MM.1S (cell line): ENCODE data around the gene ZNF609.

Experiments
- DNase-seq: peaks from one replicate; pipeline ENCODE4 v3.0.0-alpha.2; 2015
- H2AFZ ChIP-seq: fragments of 300-600 bp; sonication (generic); 2 replicates; pipeline ENCODE4 v1.6.0; 2016; ENCODE audit warnings: antibody characterized with exemption, low read length
- H3F3A ChIP-seq: fragments of 300-600 bp; sonication (generic); 2 replicates; pipeline ENCODE4 v1.6.1; 2016; ENCODE audit warnings: mild to moderate bottlenecking, antibody characterized with exemption, low read length, moderate library complexity, mixed read lengths; ENCODE audit not compliant: insufficient read depth
- H3K27ac ChIP-seq: fragments of 300-600 bp; sonication (generic); 2 replicates; pipeline ENCODE4 v1.5.1; 2016; ENCODE audit warnings: mild to moderate bottlenecking, low read length
- H3K27me3 ChIP-seq: fragments of 300-600 bp; sonication (generic); replicated peaks from 2 replicates; pipeline ENCODE4 v1.6.0; 2016; ENCODE audit warnings: low read length; ENCODE audit not compliant: insufficient read depth
- H3K36me3 ChIP-seq: fragments of 300-600 bp; sonication (generic); replicated peaks from 2 replicates; pipeline ENCODE4 v1.6.1; 2016; ENCODE audit warnings: mild to moderate bottlenecking, low read length, mixed read lengths; ENCODE audit not compliant: insufficient read depth
- H3K4me1 ChIP-seq: fragments of 300-600 bp; sonication (generic); 2 replicates; pipeline ENCODE4 v1.6.1; 2016; ENCODE audit warnings: low read length, mixed read lengths
- H3K4me2 ChIP-seq: fragments of 300-600 bp; sonication (generic); 2 replicates; pipeline ENCODE4 v1.6.0; 2016; ENCODE audit warnings: low read depth, low read length
- H3K4me3 ChIP-seq: fragments of 300-600 bp; sonication (generic); 2 replicates; pipeline ENCODE4 v1.5.1; 2016; ENCODE audit warnings: low read length, mixed read lengths
- H3K79me2 ChIP-seq: fragments of 300-600 bp; sonication (generic); 2 replicates; pipeline ENCODE4 v1.6.1; 2016; ENCODE audit warnings: mixed run types, low read length, mixed read lengths
- H3K9ac ChIP-seq: fragments of 300-600 bp; sonication (generic); 2 replicates; pipeline ENCODE4 v1.6.1; 2016; ENCODE audit warnings: low read length, mixed read lengths
- H3K9me2 ChIP-seq: fragments of 300-600 bp; sonication (generic); replicated peaks from 2 replicates; pipeline ENCODE4 v1.6.1; 2016; ENCODE audit warnings: mild to moderate bottlenecking, low read length, mixed read lengths; ENCODE audit not compliant: insufficient read depth
- H3K9me3 ChIP-seq: fragments of 300-600 bp; sonication (generic); replicated peaks from 2 replicates; pipeline ENCODE4 v1.6.1; 2016; ENCODE audit warnings: mild to moderate bottlenecking, low read length, mixed read lengths; ENCODE audit not compliant: insufficient read depth
- H4K20me1 ChIP-seq: fragments of 300-600 bp; sonication (generic); 2 replicates; pipeline ENCODE4 v1.6.1; 2016; ENCODE audit warnings: mild to moderate bottlenecking, low read length, moderate library complexity, mixed read lengths; ENCODE audit not compliant: insufficient read depth
- CTCF ChIP-seq: fragments of 300-600 bp; sonication (generic); IDR thresholded peaks from 2 replicates; pipeline ENCODE4 v1.5.1; 2016; ENCODE audit warnings: antibody characterized with exemption, low read length, mixed read lengths
- EZH2 ChIP-seq: fragments of 300-600 bp; sonication (generic); optimal IDR thresholded peaks from 2 replicates; pipeline ENCODE3; 2017; ENCODE audit warnings: low read depth, mild to moderate bottlenecking, antibody characterized with exemption, low read length, mixed read lengths
- EZH2phosphoT487 ChIP-seq: fragments of 300-600 bp; sonication (generic); IDR thresholded peaks from 2 replicates; pipeline ENCODE4 v1.6.1; 2018; ENCODE audit warnings: antibody characterized with exemption, low read length

Gene ZNF609

GRCh38 chr15:64558460-64559179 is 98.2 kb downstream of the ZNF609 start:
- Histone ChIP-seq H3K9ac (no peak overlapping the region), H3K27me3 (no peaks in the 10 kb centered on the region), H3F3A (no peaks in the 10 kb centered on the region), H3K4me1 (no peaks in the 10 kb centered on the region; the same call in 1 of the 2 replicates), H3K4me3 (no peak overlapping the region), H4K20me1 (no peaks in the 10 kb centered on the region), H2AFZ (no peak overlapping the region), H3K4me2 (no peak overlapping the region), H3K79me2 (peaks cover 22% of the 10 kb centered on the region), H3K27ac (no peak overlapping the region), H3K9me2 (no peaks in the 10 kb centered on the region), H3K36me3 (no peaks in the 10 kb centered on the region), H3K9me3 (no peaks in the 10 kb centered on the region)
- TF ChIP-seq EZH2phosphoT487: no peak
- no peak for TF ChIP-seq EZH2
- TF ChIP-seq CTCF: no peak
- DNase-seq: no peak

- no peaks in the 10 kb centered on the region for H3K27me3 ChIP-seq
Observed at GRCh38 chr15:64559243-64559642, 98.9 kb downstream of the ZNF609 start.

GRCh38 chr15:64560501-64560900 is 100.1 kb downstream of the ZNF609 start:
- H3K27ac ChIP-seq: no peak overlapping the region
- no peak overlapping the region for H3K4me3 ChIP-seq
- no peaks in the 10 kb centered on the region for H4K20me1 ChIP-seq
- no peaks in the 10 kb centered on the region; the same call in 1 of the 2 replicates for H3K4me1 ChIP-seq
- peaks cover 22% of the 10 kb centered on the region for H3K79me2 ChIP-seq
- no peaks in the 10 kb centered on the region for H3K9me3 ChIP-seq
- H3K36me3 ChIP-seq: no peaks in the 10 kb centered on the region
- H3K9me2 ChIP-seq: no peaks in the 10 kb centered on the region
- H3K27me3 ChIP-seq: no peaks in the 10 kb centered on the region
- H2AFZ ChIP-seq: no peak overlapping the region
- no peaks in the 10 kb centered on the region for H3F3A ChIP-seq
- TF ChIP-seq EZH2phosphoT487 (no peak), EZH2 (no peak), CTCF (no peak)
- no peak overlapping the region for H3K4me2 ChIP-seq
- no peak overlapping the region for H3K9ac ChIP-seq
- no peak for DNase-seq

More at GRCh38 chr15:64559243-64559642, 98.9 kb downstream of the ZNF609 start:
- H3K4me3 ChIP-seq: no peak overlapping the region
- no peaks in the 10 kb centered on the region for H4K20me1 ChIP-seq
- no peaks in the 10 kb centered on the region; the same call in 1 of the 2 replicates for H3K4me1 ChIP-seq
- H3K9ac ChIP-seq: no peak overlapping the region
- H3F3A ChIP-seq: no peaks in the 10 kb centered on the region
- H3K9me2 ChIP-seq: no peaks in the 10 kb centered on the region
- no peak overlapping the region for H3K4me2 ChIP-seq
- TF ChIP-seq CTCF (no peak), EZH2 (no peak), EZH2phosphoT487 (no peak)
- H2AFZ ChIP-seq: no peak overlapping the region
- H3K36me3 ChIP-seq: no peaks in the 10 kb centered on the region
- no peaks in the 10 kb centered on the region for H3K9me3 ChIP-seq
- no peak overlapping the region for H3K27ac ChIP-seq
- no peak for DNase-seq
- peaks cover 22% of the 10 kb centered on the region for H3K79me2 ChIP-seq
